GM21423 (cell line): Measurements from ENCODE around the gene RETN.

Experiments used
- ATAC-seq: cut with Tn5 transposase; IDR thresholded peaks from one replicate; pipeline ENCODE4 v1.9.1; 2021; ENCODE audit warnings: mild to moderate bottlenecking, moderate library complexity; ENCODE audit not compliant: unreplicated experiment

Gene RETN

GRCh38 chr19:7681340-7682174 lies 12.7 kb downstream of the RETN start:
- ATAC-seq, result no peak

DNA sequence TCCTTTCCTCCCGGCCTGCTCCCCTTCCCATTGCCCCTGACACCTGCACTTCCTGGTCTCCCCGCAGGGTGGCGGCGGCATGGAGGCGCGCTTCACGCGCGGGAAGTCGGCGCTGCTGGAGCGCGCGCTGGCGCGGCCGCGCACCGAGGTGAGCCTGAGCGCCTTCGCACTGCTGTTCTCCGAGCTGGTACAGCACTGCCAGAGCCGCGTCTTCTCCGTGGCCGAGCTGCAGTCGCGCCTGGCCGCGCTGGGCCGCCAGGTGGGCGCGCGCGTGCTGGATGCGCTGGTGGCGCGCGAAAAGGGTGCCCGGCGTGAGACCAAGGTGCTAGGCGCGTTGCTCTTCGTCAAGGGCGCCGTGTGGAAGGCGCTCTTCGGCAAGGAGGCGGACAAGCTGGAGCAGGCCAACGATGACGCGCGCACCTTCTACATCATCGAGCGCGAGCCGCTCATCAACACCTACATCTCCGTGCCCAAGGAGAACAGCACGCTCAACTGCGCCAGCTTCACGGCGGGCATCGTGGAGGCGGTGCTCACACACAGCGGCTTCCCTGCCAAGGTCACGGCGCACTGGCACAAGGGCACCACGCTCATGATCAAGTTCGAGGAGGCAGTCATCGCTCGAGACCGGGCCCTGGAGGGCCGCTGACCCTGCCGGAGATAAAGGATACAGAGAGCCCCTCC lies 13.5 kb downstream of the RETN start:
- no peak for ATAC-seq

DNA sequence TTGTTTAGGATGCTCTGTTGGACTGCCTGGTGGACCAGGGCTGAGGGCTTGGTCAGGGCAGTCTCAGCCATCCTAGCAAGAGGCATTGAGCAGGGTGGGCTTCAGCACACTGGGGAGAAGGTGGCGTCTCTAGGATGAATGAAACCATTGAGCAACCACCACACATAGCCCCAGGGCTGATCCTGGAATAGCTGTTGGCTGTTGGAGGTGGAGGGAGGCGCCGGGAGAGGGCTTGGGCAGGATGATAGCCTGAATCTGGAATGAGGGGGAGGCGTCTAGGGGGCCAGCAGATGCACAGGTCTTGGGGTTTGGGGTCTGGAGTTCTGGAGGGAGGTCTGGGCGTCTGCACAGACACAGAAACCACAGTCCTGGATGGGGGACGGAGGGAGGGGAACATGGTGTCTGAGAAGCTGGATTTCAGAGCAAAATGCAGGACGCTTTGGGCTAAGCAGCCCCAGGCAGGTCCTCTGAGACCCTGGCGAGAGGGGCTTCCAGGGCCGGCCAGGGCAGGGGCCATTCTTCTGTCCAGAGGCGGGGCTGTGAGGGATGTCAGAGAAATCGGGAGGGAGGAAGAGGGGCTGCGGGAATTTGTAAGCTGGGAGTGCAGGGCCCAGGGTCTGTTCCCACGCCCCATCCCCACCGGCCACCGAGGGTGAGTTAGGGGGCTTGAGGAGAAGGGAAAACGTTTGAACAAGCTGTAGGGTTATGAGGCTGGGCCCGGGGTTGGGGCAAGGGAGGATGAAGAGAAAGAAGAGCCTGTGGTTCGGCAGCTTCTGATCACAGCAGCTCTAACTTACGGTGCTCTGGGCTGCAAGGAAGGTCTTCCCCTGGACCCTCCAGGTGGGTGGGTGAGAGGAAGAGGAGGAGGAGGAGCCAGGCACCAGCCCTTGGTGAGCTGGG lies 16.9 kb downstream of the RETN start:
- ATAC-seq, result no peak

DNA sequence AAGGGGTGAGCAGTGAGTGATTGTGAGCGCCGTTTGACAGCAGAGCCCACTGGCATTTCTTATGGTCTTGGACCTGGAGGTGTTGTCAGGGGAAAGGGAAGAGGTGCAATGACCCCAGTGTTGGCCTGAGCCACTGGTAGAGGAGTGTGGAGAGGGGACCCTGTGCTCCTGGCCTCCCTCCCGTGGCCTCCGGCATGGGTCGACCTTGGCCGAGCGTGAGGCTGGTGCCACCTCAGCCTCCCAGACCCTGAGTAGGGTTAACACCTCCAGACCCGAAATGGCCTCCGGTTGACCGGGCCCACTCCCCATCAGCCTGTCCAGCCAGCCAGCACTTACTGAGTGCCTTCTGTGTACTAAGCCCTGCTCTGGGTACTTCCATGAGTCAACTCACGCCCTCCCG lies 18.3 kb downstream of the RETN start:
- ATAC-seq, result no peak

GRCh38 chr19:7689165-7689564 lies 20.3 kb downstream of the RETN start:
- ATAC-seq, result no peak

DNA sequence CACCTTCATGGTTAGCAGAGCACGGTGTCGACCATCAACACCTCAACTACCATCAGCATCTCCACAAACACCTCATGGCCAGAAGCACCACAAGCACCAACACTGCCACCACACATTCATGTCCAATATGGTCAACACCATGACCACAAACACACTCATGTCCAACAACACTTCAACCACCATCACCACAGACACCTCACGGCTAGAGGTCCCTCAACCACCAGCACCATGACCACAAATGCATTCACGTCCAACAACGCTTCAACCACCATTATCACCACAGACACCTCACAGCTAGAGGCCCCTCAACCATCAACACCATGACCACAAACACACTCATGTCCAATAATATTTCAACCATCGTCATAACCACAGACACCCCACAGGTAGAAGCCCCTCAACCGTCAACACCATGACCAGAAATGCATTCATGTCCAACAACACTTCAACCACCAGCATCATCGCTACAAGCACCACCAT lies 22.0 kb downstream of the RETN start:
- no peak for ATAC-seq

GRCh38 chr19:7691497-7691896 lies 22.6 kb downstream of the RETN start:
- ATAC-seq, result no peak

- ATAC-seq, result no peak
Measured at GRCh38 chr19:7692417-7693088, 23.7 kb downstream of the RETN start.

- no peak for ATAC-seq
Measured at GRCh38 chr19:7694499-7694898, 25.6 kb downstream of the RETN start.

- ATAC-seq, result no peak
Measured at GRCh38 chr19:7697721-7698287, 29.0 kb downstream of the RETN start.

- ATAC-seq, result no peak
Measured at GRCh38 chr19:7698583-7698982, 29.7 kb downstream of the RETN start.

DNA sequence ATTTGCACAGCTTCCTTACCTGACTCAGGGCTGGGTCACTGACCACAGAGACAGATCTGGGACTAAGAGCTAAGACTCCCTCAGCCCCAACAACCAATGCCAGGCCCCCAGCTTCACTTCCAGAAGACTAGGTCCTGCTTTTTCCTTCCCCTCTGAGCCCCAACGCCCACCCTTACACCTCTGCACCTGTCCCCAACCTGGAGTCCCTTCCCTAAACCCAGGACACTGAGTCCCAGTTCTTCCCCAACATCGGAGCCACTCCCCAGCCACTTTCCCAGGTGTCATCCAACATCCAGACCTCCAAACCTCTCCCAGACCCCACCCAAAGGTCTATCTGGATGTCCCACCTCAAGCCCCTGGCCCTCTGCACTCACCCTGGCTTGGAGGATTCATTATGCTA lies 30.2 kb downstream of the RETN start:
- no peak for ATAC-seq

- no peak for ATAC-seq
Measured at GRCh38 chr19:7699417-7700401, 30.9 kb downstream of the RETN start.

DNA sequence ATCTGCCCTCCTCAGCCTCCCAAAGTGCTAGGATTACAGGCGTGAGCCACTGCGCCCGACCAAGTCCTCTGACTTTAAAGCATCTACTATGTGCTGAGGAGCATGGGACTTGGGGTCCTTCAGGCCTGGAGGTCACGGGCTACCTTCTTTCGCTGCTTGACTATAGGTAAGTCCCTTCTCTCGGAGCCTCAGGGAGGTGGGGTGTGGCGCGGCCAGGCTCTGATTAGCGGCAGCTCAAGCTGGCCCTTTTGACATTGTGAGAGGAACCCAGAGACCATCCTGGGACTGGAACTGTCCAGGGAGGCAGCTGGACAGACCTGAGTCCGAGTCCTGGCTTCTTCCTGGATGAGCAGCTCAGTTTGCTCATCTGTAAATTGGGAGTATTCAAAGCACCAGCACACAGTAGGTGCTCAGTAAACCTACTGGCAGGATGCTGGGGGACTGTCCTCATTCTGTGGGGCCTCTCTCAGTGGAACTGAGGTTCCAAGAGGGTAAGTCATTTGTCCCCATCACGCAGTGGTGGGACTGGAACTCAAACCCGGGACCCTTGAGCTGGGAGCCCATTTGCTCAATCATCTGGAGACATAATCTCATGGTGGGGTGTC lies 32.3 kb downstream of the RETN start:
- ATAC-seq, result no peak

- peak; percentile 44 for ATAC-seq
Measured at GRCh38 chr19:7701654-7702457, 33.0 kb downstream of the RETN start, which contains the start of gene FCER2. Gene FCER2, minus strand, starts transcription at chr19:7702131. Its CDS starts 2,371 bp downstream, at chr19:7699760.

DNA sequence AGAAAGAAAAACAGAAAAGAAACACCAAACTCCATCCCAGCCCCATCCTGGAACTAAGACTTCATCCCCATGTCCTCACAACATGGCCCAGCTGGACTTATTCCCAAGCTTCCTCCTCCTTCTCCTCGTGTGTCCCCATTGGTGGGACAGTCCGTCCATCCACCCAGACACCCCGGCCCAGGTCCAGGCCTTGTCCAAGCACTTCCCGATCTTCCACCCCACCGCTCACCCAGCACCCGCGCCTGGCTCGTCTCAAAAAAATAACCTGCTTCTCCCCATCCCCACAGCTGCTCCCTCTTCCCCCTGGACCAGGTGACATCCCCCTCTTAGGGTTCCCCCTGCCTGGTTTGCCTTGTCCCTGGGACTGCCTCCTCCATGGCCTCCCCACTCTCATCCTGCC lies 34.5 kb downstream of the RETN start:
- ATAC-seq, result no peak

- no peak for ATAC-seq
Measured at GRCh38 chr19:7704280-7705060, 35.6 kb downstream of the RETN start.
